Mesenteric fat pad (tissue), 1 donor: ENCODE data around the gene FAM124A. TPM values are rescaled to one million over a fixed set of nuclear protein-coding genes. Genes with fewer than 3 reads are reported as not detected.

Source experiments
- DNase-seq: peaks from one replicate; pipeline ENCODE4 v3.0.0-alpha.2; 2020; ENCODE audit warnings: low spot score
- total RNA-seq: library from RNA; stranded (reverse); fragmentation: NEBNext Ultra II Directional; extraction: Animal tissue kit (Norgen Biotek cat#: 25700); gene quantifications from one replicate; pipeline ENCODE4 v1.2.1, GENCODE V29; 2021
- donor health status: DM: yes; HTN: yes; CAD: no.

Gene FAM124A
- total RNA-seq, 1 donor from 2014 or later = 11.5 TPM

DNA sequence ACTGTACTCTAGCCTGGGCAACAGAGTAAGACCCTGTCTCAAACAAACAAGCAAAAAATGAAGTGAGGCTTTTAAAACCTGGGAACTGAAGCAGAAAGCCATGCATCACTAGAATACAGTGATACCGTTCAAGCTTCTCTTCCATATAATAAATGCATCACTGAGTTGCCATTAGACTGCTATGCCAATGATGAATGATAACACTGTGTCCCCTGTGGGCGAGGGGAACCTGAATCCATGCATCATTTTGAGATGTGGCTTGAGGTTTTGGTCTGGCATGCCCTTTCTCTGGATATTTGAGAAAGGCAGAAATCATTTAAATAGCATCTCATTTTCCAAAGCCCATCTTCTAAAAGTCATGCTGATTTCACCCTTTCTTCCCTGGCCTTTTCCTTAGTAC, 1.5 kb upstream of the FAM124A start:
- DNase-seq = no peak

DNA sequence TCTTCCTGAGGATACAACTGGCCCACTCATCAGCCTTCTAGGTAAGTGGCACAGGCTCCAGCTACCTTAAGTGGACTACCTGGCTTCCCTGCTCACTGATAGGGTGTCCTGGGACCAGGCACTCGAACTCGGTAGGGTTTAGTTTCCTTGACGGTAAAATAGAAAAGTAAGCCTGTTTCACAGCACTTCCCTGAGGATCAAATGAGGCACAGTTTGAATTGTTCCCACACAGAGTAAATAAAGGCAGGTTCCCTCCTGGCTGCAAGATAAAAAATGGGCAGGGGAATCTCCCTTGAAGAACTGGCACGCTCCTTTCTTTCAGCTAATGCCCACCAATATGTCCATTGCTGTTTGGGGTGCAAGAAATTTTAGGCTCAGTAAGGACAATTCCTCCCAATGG, 1.1 kb upstream of the FAM124A start:
- DNase-seq = no peak

DNA sequence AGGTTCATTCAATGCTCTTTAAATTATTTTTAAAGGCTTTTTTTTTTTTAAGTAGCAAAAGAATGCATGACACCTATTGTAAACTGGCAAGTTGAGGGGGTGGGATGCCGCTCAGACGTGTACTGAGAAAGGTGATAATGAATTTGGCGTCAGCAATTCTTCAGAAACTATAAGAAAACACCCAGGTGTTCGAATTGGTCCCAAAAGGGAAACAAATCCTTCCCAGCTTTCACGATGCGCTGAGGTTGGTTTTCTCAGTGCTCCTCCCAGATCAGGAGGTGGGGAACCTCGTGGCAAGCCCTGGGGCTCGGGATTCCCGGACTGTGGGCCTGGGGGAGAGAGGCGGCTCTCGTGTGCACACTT, 543 bp upstream of the FAM124A start:
- no peak for DNase-seq

DNA sequence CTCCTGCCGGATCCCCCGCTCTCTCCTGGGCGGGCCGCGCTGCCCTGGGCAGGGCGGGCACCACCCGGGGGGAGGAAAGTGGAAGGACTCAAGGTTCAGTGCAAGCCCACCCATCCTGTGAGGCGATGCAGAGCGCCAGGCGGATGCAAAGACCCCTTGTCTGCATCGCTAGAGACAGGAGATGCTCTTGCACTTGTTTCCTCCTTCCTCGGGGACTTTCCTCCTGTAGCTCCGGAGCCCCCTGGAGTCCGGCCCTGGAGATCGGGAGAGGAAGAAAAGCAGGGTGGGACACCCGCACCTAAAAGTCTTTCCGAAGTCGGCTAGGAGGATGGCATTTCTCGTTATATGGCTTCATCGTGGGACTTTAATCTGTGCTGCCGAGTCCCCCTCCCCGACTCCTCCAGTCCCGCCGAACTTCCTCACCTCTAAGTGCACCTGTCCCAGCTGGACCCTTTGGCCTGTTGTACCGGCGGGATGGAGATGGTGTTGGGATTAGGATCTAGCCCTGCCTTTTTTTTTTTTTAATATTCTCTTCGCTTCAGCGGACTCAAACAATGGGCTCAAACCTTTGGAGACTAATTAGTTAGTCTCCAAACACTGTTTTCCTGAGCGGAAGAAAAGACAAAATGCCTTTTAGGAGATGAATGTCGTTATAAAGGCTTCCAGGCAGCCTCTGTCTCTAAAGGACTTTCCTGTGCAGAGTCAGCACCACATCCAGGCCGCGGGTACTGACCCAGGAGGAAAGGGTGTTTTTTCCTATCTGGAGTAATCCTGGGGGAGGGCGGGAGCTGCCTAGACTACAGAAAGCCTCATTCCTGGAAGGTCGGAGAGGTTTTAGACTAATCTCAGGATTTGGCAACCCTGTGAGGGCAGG, 725 bp downstream of the FAM124A start:
- no peak for DNase-seq

DNA sequence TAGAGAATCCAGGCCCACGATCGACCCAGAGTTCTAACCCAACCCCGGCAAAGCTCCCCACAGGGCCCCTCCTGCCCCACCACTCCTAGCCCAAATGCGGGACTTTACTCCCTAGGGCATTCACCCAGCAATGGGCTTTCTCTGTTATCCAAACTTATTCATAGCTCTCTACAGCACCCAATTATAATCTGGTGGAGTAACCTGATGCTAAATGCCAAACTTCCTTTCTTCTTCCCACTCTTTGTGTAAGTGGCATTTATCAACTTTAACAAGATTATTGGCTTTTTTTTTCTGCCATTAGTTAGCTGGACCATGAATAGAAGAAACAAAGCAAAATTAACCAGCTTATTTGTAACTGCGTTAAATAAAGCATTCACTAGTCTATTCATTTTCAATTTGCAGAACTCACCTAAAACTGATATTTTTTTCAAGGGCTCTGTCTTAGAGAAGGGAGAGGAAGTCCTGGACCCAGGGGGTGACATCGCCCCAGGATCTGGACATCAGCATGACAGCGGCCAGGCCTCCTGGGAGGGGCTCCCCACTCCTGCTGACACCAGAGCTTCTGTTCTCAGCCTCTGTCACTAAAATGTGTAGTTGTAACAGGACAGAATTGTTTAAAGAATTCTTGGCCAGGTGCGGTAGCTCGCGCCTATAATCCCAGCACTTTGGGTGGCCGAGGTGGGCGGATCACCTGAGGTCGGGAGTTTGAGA, 1.5 kb downstream of the FAM124A start:
- no peak for DNase-seq

DNA sequence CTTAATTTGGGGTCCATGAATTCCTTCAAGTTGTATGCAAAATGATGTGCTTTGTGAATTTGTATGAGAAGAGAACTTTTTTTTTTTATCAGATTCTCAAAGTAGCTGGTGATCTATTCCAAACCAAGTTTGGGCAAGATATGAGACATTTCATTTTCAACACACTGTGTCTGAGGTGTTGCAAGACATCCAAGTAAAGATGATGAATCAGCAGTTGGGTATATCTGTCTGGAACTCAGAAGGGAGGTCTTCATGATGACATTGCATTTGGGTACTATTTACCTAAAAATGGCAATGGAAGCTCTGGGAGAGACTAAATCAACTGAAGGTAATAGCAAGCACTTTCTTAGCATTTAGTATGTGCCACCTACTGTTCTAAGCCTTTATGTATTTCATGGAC, 2.8 kb downstream of the FAM124A start:
- no peak for DNase-seq

DNA sequence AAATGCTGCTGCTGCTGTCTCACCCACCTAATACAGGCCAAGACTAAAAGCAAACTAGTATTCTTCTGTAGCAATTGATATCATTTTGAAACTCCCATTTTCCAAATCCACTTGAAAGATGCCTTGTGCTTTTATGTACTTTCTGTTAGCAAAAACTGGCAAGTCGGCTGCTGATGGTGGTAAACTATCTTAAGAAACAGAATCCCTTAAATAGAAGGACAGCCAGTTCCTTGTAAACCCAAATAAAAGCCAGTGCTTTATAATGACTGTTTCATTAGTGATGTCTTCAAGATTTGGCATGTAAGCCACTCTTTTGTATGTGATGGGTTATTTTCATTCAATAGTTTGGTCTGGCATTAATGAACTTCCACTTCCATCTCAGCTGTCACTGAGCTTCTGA, 5.2 kb downstream of the FAM124A start:
- DNase-seq = no peak

DNA sequence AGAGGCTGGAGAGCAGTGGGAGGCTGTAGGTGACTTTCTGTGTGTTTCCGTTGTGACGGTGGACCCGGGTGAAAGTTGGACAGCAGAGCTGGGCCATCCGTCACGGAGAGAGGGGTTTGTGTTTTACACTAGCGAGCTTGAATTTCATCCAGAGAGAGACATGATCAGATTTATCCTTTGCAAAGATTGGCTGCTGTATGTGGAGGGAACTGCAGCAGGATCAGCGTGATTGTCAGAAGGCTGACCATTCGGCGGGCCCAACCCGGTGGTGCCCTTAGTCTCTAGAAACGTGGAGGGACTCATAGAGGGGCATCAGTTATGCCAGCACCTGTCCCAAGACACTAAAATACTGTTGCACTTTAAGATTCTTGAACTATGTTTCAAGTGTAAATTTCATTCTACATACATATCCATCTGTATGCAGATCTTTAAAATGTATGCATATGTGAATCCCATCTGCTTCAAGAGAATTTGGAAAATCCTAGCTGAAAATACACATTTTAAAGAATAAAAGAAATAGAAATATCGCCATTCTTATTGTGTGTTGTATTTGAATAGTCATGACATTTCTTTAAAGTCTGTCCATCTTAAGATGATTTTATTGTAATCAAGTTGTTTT, 7.0 kb downstream of the FAM124A start:
- no peak for DNase-seq

DNA sequence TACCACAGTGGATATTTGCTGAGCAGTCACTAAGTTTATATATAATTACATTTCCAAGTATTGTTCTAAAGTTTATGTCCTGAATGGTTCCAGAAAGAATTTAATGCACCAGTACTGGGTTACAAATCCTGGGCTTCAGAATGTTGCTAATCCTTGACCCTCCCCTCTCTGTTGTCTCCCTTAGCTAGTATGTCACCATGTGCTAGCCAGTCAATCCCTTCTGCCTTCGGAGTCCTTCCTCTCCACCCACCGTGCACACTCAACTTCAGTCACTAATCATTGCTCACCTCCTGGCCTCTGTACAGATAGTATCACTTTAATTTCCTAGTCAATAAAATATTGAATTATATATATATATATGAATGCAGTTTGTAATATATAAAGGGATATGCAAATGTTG, 7.5 kb downstream of the FAM124A start:
- no peak for DNase-seq

DNA sequence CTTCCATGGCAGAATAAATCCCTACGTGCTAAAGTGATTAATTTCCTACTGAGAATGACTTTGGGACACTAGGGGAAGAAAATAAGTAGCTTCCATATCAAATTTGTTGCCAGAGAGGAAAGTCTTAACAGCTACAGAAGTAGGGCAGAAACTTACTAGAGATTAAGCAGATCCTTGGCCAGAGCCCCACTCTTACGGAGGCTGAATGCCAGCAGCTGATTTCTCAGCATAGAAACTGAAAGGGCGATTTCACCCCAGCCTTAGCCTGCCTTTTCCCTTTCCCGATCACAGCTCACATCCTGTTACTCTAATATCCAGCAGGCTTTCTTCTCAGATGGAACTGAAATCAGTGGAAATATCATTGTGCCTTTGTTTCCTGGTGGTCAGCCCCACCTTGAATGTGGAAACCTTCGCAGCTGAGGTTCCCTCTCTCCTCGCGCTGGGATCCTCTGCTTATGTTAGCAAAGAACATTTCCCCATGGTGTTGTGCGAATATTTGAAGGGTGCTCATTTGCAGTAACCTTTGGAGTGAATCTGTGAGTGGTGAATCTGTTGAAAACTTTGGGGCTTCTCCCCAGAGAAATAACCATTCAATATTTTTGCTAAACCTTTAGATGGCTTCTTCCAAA, 8.4 kb downstream of the FAM124A start:
- no peak for DNase-seq

DNA sequence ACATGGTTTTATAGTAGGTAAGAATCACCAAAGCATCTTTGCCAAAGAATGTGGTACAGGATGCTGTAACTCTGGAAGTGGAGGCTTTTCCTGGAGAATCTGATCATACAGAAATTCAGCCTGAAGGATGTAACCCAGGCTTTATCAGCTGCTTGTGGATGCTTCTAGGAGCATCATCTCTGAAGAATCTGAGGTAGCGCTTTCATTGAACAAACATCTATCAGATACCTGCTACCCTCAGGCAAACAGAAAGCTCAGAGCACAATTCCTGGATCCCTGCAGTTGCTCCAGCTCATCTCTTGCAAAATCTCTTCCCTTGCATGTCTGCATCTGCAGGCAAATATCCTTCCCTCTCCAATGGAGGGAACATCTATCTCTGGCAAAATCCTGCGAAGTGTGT, 9.3 kb downstream of the FAM124A start:
- no peak for DNase-seq

DNA sequence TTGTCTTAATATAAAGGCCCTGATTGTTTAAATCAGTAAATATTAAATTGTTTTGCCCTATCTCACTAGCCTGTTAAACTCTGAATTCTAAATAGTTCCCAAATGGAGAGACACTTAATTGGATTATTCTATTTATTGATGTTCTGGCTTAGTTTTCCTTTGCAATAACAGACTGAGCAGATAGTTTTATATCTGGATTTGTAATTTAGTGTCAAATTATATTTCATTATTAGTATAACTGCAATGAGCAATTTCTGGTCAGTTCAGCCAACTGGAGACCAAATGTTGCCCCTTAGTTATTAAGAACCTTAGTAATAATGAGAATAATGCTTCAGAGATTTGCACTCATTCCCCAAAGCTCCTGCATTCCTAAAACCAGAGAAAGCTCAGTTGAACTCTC, 10.1 kb downstream of the FAM124A start:
- no peak for DNase-seq

DNA sequence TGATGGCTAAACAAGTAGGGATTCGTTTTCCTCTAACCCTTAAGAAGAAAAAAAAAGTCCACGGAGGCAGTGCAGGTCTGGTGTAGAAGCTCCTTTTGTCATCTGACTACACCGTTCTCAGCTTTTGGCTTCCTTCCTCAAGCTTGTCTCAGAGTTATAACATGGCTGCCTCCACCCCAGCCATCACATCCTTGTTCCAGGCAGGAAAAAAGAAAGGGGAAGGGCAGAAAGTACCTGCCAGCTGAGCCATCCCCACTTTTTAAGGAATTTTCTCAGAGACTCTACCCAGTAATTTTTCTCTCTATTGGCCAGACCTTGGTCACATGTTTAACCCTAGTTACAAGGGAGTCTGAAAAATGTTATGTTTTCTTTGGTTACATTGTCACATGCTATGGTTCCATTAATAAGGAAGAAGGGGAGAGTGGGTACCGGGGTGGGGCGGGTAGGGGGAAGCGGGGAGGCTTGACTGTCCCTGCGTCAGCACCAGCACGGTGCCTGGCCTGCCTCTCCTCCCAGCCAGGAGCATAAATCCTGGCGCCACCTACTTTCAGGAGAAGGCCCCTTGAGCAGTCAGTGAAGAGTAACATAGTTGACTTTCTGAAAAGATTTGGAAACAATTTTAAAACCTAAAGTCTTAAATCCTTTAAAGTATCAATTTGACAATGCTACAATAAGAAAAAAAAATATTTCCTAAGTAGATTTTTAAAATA, 11.1 kb downstream of the FAM124A start:
- no peak for DNase-seq

DNA sequence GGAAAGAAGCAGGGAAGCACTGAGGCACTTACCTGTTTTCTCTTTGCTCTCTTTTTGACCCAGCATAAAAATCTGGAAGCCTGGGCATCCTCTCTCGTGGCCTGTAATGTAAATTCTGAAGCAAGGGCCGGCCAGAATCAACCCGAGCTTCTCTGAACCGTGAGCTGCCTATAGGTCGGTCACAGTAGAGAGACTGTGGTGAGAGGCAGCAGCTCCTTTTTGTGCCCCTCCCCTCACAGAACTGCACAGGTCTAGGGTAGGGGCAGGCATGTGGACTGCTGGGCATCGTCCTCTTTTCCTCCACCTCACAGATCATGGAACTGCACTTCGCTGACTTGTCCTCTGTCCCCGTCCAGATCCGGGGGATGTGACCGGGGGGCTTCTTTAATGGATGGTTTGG, 12.5 kb downstream of the FAM124A start:
- DNase-seq = no peak

DNA sequence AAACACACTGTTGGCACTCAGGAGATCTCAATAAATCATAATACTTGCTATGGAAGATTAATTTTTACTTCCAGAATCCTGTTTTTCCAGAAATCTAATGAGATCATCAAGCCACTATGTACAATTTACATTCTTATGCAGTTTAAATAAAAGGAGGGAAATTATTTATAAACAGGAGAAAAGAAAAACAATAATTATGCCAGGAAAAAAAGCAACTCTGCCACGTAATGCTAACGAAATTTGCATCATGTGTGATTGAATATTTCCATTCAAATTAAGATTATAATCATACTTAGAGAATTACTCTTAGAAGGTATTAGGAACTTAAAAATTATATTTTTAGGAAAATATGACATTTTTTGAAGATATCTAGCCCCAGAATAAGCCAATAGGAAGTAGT, 13.0 kb downstream of the FAM124A start:
- DNase-seq = no peak

DNA sequence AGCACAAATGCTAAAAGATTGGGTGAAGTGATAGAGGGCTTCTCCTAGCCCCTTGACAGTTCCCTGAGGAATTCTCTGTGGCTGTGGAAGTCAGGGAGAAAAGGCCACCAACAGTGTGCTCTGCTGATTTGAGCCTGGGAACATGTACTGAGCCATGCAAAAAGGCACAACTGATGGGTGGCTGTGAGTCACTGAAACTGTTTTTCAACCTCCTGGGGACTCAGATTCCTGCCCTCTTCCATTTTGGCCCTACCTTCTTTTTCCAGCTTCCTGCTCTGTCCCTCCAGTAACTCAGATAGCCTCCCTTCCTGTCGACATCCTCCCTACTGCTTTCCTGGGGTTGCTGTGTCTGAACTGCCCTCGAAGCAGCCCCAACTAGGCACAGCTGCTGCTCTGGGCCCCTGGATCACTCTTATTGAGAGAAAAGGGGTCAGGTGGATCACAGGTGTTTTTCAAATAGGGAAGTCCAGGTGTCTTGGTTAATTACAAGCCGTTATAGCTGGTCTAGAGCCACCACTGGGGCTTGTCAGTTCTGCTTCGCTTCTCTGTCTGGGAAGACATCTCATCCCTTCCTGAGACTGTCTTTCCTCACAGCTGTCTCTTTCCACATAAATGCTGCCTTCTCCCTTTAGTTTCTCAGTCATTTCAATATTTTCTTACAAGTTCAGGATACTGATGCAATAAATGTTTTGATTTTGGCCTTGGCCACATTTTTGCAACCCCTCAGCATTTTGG, 13.7 kb downstream of the FAM124A start:
- DNase-seq = no peak

DNA sequence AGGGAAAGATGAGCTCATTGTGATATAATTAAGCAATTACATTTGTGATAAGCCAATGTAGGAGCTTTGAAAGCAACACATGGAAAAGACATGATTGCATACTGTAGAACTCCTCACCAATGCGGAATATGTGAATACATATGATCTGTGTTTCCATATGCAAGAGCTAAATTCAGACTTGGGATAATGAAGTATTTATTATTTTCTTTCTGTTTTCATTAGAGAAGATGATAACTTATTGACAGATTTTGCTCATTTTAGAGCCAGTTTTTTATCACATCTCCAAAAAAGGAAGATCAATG, 14.2 kb downstream of the FAM124A start:
- no peak for DNase-seq

DNA sequence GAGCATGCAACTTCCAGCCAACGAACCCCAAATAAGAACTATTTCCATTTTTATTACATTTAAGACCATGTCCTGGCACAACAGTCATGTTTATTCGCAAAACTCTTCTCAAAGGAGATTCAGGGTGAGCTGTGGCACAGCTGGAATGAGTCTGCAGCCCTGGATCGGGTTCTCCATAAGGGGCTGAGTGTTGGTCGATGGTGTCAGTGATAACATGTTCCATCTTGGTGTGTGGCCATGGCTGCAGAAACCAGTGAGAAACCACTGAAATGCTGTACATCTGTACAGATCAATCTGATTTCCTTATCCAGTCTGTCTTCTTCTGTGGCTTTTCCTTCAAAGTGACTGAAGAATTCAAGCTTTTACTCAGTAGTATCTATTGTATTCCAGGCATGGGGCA, 15.2 kb downstream of the FAM124A start:
- DNase-seq = no peak

DNA sequence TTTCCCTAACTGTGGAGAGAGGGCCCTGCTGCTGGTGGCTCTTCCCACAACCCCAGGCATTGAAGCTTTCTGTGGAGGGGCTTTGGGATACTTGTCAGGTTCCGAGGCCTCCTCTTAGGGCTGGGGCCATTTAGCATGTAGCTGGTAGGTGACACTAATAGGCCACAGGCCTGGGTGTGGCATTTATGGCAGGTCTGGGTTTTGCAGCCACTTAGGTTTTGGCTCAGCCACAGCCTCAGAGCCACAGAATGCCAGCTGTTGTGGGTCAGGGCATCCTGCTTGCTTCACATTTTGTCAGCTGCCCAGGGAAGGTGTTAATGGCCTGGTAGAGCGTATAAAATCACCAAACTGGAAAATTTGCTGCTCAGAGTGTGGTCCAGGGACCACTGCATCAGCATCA, 15.7 kb downstream of the FAM124A start:
- DNase-seq = no peak

DNA sequence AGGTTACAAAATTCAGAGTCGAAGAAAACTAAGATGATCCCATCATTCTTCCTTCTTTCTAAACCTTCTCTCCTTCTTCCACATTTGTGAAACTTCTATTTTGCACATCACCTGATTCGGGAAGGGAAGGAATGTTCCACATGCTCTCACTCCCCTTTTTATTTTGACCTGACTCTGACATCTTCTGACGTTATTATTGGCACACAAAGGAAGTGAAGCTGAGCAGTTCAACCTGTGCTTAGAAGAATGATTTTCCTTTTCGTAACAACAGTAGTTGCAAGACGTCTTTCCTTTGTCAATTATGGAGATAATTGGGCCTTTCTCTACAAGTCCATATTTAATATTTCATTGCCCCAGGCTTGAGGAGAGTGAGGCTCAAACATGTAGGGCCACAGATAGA, 18.0 kb downstream of the FAM124A start:
- DNase-seq = no peak

DNA sequence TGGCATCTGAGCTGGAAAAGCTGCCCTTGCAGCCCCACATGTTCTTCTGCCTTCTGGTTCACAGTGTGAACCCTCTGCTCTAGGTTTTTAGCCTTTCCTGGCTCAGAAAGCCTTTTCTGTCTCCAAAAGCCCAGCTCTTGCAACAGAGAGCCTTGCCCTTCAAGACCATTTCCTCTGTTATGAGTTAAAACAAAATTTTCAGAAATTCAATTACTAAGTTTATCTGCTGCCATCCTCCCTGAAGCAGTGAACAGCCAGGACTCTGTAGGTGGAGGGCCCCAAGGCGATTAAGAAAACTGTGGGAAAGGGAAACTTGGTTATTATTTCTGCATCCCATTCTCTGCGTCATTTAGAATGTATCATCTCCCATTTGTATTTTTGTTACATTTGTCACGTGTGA, 18.8 kb downstream of the FAM124A start:
- no peak for DNase-seq
